GM12873 (cell line): ENCODE data around the gene LAMC3.

Source experiments
- TF ChIP-seq, protein P1 (sequence below): IDR thresholded peaks from 2 replicates; pipeline ENCODE4 v1.5.1; 2012; ENCODE audit warnings: low read depth, mild to moderate bottlenecking, moderate library complexity, low read length, control low read depth; ENCODE audit not compliant: insufficient read depth; ENCODE audit errors: missing control alignments

The LAMC3 gene

DNA sequence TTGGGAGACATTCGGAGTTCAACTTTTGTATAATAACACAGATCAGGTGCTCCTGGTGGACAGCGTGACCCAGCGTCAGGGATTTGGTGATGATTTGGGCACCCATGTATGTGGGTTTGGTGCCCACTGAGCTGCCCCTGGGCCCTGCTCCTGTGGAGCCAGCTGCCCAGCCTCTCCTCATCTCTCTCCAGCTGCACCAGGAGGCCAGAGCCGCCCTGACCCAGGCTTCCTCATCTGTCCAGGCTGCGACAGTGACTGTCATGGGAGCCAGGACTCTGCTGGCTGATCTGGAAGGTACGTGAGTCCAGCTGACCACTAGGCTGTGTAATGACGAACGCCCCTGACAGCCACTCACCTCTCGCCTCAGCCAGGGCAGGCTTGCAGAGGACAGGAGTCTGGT lies 72.9 kb downstream of the LAMC3 start:
- TF ChIP-seq, protein P1, sequence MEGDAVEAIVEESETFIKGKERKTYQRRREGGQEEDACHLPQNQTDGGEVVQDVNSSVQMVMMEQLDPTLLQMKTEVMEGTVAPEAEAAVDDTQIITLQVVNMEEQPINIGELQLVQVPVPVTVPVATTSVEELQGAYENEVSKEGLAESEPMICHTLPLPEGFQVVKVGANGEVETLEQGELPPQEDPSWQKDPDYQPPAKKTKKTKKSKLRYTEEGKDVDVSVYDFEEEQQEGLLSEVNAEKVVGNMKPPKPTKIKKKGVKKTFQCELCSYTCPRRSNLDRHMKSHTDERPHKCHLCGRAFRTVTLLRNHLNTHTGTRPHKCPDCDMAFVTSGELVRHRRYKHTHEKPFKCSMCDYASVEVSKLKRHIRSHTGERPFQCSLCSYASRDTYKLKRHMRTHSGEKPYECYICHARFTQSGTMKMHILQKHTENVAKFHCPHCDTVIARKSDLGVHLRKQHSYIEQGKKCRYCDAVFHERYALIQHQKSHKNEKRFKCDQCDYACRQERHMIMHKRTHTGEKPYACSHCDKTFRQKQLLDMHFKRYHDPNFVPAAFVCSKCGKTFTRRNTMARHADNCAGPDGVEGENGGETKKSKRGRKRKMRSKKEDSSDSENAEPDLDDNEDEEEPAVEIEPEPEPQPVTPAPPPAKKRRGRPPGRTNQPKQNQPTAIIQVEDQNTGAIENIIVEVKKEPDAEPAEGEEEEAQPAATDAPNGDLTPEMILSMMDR, result no peak

GRCh38 chr9:131082774-131083512 lies 74.0 kb downstream of the LAMC3 start:
- TF ChIP-seq, protein P1, result no peak

DNA sequence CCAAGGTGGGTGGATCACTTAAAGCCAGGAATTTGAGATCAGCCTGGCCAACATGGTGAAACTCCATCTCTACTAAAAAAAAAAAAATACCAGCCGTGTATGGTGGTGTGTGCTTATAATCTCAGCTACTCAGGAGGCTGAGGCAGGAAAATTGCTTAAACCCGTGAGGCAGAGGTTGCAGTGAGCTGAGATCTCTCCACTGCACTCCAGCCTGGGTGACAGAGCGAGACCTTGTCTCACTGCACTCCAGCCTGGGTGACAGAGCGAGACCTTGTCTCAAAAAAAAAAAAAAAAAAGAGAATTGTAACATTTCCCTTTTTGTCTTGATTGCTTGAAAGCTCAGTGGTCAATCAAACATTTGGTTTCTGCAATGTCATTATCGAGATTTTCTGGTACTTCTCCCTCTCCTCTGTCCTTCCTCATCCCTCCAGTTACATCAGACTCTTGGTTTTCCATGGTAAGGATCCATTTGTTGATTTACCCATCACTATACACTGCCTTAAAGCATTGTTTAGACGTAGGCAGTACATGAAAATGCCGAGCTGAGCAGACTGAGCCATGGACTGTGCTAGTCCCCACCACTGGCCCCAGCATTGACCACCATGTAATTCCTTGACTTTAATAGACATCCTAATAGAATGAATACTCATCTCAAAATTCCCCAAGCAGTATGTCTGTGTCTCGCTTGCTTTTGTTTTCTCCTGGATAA lies 75.8 kb downstream of the LAMC3 start:
- TF ChIP-seq, protein P1, result no peak

DNA sequence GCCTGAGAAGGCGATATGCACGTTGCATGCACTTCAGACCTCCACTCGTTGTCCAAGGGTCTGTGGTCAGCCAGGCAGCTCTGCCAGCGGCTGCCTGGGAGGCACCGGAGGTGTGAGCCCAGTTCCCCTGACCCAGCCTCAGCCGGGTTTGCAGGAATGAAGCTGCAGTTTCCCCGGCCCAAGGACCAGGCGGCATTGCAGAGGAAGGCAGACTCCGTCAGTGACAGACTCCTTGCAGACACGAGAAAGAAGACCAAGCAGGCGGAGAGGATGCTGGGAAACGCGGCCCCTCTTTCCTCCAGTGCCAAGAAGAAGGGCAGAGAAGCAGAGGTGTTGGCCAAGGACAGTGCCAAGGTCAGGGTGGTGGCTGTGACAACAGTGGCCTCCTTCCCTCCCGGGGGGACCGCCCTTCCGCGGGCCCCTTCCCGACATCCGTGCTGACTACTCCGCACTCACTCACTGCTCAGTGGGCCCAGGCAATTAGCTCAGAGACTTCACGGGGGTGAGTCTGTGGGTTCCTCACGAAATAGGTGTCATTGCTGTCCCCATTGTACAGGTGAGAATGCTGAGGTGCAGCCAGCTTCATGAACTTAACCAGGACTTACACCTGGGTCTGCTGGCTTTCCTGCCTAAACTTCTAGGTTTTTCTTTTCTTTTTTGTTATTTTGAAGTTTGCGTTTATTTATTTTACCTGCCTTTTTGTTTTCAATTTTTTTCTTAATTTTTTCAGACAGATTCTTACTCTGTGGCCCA lies 76.6 kb downstream of the LAMC3 start:
- TF ChIP-seq, protein P1, result no peak

DNA sequence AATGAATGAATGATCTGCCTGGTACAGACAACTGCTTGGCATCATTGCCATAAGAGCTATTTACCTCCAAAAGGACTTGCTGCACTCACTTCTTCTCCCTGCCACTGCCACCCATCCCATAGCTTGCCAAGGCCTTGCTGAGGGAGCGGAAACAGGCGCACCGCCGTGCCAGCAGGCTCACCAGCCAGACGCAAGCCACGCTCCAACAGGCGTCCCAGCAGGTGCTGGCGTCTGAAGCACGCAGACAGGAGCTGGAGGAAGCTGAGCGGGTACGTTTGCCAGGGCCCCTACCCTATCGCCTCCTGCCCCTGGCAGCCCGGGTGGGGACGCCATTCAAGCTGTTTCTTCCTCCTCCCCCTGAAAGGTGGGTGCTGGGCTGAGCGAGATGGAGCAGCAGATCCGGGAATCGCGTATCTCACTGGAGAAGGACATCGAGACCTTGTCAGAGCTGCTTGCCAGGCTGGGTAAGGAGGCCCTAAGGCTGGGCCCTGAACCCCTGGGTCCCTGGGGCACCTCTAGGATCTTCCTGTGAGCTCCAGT lies 78.5 kb downstream of the LAMC3 start:
- TF ChIP-seq, protein P1, result no peak

DNA sequence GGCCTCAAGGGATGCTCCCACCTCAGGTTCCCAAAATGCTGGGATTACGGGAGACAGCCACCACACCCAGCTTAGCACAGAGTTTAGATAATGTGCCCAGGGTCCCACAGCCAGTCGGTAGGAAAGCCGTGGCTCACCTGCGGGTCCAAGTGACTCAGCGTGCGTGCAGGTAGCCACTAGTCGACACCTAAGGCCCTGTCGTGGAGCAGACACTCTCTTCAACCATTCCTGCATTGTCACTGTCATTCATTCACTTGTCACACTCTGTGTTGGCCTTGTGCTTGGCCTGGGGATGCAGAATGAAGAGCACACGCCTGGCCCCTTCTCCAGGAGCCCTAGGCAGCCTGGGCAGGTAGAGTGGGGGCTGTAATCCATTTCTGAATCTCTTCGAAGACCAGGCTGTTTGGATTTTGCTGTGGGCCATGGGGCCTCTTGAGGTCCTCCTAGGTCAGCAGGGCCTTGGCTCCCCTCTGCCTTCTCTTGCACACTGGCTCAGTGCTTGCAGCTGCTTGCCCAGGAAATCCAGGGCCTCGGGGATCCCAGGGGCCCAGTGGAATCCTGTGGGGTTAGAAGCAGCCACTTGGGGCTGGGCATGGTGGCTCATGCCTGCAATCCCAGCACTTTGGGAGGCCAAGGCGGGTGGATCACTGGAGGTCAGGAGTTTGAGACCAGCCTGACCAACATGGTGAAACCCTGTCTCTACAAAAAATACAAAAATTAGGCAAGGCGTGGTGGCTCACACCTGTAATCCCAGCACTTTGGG lies 81.2 kb downstream of the LAMC3 start:
- TF ChIP-seq, protein P1, result no peak
